Measurements from ENCODE around the gene RPRD2.

DNA sequence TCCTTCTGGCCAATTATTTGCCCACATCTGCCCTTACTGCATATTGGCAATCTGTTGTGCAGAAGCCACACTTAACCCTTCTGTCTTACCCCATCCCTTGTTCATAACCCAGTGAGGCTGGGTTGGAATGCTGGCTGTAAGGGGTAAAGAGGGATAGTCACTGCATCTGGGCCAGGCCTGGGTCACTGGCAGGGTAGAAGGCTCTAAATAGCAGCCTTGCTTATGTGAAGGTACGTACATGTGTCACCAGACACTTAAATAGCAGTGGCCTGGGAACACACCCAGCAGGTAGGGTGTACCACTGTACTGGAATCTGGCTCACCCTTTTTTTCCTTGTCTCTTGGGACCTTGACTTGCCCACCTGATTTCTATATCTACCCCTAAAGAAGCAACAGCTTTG lies 113.4 kb downstream of the RPRD2 start:
- TF ChIP-seq, protein P1, sequence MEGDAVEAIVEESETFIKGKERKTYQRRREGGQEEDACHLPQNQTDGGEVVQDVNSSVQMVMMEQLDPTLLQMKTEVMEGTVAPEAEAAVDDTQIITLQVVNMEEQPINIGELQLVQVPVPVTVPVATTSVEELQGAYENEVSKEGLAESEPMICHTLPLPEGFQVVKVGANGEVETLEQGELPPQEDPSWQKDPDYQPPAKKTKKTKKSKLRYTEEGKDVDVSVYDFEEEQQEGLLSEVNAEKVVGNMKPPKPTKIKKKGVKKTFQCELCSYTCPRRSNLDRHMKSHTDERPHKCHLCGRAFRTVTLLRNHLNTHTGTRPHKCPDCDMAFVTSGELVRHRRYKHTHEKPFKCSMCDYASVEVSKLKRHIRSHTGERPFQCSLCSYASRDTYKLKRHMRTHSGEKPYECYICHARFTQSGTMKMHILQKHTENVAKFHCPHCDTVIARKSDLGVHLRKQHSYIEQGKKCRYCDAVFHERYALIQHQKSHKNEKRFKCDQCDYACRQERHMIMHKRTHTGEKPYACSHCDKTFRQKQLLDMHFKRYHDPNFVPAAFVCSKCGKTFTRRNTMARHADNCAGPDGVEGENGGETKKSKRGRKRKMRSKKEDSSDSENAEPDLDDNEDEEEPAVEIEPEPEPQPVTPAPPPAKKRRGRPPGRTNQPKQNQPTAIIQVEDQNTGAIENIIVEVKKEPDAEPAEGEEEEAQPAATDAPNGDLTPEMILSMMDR (IDR thresholded peaks at IDR 0.05), result no peak
- no peak for TF ChIP-seq POLR2A (IDR thresholded peaks at IDR 0.05)

Data from lower leg skin (tissue), 3 donors.